Fibroblast of villous mesenchyme (primary cell): ENCODE measurements around the gene PAM16. TPM values are rescaled to one million over a fixed set of nuclear protein-coding genes. Genes with fewer than 3 reads are reported as not detected.

Experiments used
- DNase-seq: peaks from one replicate; pipeline ENCODE4 v3.0.0-alpha.2; 2010; ENCODE audit warnings: low read depth
- H3K4me3 ChIP-seq: 2 replicates; pipeline ENCODE4 v1.5.1; 2011; ENCODE audit warnings: low read depth, mild to moderate bottlenecking, low read length
- total RNA-seq: library from RNA; depleted of rRNA; stranded (reverse); fragments of >200 nt; gene quantifications from 2 replicates; pipeline ENCODE4 v1.2.3, GENCODE V29; 2012
- TF ChIP-seq, protein P1 (sequence below): IDR thresholded peaks from 2 replicates; pipeline ENCODE4 v1.5.1; 2012; ENCODE audit warnings: low read depth, mild to moderate bottlenecking, low read length; ENCODE audit not compliant: insufficient read depth

The PAM16 gene
- total RNA-seq, 1 donor: 19.9 TPM

DNA sequence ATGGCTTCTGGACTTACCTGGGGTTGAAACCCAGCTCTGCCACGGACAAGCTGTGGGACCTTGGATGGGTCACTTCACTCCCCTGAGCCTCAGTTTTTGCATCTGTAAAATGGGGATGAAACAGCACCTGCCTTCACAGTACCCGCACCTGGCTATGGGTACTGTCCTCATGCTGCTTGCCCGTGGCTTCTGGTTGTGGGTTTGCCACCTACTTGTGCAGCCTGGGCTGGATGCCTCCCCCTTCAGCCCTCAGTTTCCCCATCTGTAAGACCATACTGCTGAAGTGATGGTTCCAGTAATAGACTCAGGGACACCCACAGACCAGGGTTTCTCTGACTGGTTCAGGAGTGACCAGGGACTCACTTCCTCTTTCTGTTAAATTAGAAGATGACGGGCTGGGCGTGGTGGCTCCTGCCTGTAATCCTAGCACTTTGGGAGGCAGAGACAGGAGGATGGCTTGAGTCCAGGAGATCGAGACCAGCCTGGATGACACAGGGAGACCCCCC, 25.8 kb downstream of the PAM16 start:
- DNase-seq: no peak
- TF ChIP-seq, protein P1, sequence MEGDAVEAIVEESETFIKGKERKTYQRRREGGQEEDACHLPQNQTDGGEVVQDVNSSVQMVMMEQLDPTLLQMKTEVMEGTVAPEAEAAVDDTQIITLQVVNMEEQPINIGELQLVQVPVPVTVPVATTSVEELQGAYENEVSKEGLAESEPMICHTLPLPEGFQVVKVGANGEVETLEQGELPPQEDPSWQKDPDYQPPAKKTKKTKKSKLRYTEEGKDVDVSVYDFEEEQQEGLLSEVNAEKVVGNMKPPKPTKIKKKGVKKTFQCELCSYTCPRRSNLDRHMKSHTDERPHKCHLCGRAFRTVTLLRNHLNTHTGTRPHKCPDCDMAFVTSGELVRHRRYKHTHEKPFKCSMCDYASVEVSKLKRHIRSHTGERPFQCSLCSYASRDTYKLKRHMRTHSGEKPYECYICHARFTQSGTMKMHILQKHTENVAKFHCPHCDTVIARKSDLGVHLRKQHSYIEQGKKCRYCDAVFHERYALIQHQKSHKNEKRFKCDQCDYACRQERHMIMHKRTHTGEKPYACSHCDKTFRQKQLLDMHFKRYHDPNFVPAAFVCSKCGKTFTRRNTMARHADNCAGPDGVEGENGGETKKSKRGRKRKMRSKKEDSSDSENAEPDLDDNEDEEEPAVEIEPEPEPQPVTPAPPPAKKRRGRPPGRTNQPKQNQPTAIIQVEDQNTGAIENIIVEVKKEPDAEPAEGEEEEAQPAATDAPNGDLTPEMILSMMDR: no peak
- H3K4me3 ChIP-seq: no peak overlapping the region

DNA sequence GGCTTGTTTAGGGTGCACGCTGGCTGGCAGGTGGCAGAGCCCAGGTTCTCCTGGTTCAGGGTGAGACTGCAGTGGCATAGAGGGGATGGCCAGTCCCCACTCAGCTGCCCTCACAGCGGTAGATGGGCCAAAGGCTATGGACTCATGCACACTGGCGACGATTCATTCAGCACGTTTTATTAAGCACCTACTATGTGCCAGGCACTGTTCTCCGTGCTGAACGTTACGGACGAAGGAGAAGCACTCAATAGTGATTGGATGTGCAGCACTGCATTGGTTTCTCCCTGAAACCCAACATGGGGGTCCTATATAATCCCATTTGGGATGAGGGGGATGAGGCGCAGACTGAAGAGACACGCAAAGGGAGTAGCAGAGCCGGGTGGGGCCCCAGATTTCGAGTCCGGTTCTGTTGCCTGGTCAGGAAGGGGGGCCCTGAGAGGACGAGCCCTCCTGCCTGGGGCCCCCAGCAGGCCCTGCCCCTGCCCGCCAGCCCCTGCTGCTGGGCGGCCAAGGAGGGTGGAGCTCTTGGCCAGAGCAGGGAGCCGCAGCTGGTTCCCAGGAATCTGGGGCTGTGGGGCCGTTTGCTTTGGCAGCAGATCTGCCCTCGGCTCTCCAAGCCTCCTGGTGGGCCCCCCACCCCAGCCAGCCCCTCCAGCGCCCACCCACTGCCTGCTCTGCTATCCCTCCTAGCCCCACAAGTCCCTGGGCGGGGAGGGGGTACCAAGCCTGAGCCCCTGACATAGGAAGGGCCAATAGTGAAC, 26.4 kb downstream of the PAM16 start:
- no peak for DNase-seq
- no peak overlapping the region for H3K4me3 ChIP-seq

DNA sequence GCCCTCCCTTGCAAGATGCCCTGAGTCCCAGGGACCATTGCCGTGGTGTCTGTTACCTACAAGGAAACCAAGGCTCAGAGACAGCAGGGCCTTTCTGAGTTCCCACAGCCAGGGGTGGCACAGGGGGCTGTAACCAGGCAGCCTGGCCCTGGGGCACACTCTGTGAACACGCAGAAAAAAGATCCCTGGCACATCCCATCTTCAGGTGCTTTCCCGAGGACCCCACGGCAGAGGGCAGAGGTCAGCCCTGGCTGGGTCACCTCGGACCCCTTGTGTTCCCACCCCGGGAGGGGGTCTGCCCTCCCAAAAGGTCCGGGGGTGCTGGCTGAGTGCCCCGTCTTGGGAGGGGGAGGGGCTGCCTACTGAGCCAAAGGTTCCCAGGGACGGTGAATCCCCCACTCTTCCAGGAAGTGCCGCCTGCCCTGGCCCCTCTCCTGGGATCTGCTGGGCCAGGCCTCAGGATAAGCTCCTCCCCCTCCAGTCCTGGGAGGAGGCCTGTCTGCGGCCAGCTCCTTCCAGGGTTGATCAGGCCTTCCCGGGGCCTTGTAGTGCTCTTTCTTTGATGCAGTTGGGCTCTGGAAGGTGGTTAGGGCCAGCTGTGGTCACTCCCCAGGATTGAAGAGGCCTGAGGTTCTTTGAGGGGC, 27.2 kb downstream of the PAM16 start:
- TF ChIP-seq, protein P1: no peak
- peak overlapping the region; percentile 19 for H3K4me3 ChIP-seq
- DNase-seq: peak; percentile 78

More for the DNA sequence above, 26.4 kb downstream of the PAM16 start:
- TF ChIP-seq, protein P1: no peak

DNA sequence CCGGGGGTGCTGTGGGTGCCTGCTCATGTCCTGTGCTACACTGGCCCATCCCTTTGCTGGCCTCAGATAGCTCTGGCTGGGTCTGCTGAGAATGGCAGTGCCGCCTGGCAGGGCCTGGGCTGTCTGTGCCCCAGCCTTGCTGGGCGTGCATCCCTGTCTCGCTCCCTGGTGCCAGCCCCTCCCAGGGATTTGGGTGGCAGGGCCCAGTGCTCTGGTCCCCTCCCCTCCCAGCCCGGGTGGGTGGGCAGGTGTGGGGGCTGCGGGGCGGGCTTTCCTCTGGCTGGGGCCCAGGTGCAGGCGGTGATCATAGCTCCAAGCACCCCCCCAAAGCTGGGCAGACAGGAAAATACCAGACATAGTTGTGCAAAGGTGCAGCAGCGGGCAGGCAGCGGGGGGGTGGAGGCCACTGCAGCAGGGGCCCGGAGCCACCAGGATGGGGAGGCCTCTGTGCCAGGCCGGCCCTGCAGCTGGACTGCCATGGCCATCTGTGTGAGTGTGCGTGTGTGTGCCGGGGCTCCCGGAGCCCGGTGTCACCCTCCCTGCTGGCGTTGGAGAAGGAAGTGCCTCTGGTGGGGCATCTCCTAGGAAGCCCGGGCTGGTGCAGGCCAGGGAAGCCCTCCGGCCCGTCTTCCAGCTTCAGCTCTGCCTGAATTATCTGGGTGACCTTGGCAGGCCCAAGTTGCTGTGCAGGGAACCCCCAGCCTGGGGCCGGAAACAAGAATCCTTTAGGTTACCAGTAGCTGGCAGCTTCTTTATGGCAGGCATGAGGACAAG, 27.9 kb downstream of the PAM16 start:
- TF ChIP-seq, protein P1: no peak
- no peak for DNase-seq
- no peak overlapping the region for H3K4me3 ChIP-seq

DNA sequence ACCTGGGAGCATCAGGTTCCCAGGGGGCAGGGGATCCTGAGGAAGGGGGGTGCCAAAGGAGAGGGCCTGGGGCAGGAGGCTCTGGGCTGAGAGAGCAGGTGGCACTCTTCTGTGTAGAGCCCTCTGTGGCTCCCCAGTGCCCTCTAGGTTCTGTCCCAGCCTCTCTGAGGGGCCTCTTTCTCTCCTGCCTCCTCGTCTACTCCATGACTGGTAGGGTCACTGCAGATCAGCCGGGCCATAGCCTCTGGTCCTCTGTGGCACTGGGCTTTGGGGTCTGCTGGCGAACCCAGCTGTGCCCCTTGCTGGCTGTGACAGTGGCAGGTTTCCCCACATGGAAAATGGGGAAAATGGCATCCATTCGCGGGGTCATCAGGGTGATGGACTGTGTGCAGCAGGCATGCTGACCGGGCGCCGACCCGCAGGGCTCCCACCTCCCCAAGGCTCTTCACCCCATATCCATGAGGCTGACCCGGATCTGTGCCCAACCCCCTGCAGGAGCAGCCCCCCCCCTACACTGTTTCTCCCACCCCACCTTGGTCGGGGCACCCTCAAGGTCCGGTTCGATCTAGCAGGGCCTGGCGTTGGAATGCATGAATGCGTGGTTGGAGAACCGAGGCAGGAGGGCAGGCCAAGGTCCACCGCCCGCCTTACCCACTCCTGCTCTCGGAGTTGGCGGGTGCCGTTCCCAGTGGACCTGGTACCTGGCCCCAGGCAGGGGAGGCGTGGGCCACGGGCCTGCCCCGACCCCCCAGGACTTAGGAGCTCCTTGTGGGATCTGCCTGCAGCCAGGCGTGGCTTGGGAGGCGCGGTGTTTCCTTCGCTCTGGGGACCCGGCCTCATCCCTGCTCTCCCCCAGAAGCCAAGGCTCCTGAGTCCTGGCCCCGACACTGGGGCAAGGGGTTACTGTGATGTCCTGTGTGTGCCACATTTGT, 28.7 kb downstream of the PAM16 start:
- TF ChIP-seq, protein P1: no peak
- no peak for DNase-seq

More for the DNA sequence above, 28.7 kb downstream of the PAM16 start:
- H3K4me3 ChIP-seq: no peak overlapping the region
